ENCODE measurements around the gene MAGI1.

DNA sequence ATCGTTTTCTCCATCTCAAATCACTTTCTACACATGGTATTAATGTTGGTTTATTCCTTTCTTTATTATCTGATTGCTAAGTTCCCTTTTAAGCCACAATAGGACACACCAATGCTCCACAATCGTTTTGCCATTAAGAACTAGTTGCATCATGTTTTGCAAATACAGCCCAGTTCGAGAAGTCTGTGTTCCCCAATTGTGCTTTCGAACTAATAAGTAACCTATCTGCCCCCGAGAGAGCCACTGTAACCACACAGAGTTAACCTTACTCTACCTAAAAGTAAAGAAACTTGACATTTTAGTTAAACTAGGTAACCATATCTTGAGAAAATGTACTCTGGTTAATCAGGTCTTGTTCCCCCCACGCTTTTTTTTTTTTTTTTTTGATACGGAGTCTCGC is 39.1 kb downstream of the MAGI1 start:
- TF ChIP-seq, protein P1, sequence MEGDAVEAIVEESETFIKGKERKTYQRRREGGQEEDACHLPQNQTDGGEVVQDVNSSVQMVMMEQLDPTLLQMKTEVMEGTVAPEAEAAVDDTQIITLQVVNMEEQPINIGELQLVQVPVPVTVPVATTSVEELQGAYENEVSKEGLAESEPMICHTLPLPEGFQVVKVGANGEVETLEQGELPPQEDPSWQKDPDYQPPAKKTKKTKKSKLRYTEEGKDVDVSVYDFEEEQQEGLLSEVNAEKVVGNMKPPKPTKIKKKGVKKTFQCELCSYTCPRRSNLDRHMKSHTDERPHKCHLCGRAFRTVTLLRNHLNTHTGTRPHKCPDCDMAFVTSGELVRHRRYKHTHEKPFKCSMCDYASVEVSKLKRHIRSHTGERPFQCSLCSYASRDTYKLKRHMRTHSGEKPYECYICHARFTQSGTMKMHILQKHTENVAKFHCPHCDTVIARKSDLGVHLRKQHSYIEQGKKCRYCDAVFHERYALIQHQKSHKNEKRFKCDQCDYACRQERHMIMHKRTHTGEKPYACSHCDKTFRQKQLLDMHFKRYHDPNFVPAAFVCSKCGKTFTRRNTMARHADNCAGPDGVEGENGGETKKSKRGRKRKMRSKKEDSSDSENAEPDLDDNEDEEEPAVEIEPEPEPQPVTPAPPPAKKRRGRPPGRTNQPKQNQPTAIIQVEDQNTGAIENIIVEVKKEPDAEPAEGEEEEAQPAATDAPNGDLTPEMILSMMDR (IDR thresholded peaks at IDR 0.05; ENCODE audit: insufficient read depth, low read length) = no peak
- TF ChIP-seq, protein P2, sequence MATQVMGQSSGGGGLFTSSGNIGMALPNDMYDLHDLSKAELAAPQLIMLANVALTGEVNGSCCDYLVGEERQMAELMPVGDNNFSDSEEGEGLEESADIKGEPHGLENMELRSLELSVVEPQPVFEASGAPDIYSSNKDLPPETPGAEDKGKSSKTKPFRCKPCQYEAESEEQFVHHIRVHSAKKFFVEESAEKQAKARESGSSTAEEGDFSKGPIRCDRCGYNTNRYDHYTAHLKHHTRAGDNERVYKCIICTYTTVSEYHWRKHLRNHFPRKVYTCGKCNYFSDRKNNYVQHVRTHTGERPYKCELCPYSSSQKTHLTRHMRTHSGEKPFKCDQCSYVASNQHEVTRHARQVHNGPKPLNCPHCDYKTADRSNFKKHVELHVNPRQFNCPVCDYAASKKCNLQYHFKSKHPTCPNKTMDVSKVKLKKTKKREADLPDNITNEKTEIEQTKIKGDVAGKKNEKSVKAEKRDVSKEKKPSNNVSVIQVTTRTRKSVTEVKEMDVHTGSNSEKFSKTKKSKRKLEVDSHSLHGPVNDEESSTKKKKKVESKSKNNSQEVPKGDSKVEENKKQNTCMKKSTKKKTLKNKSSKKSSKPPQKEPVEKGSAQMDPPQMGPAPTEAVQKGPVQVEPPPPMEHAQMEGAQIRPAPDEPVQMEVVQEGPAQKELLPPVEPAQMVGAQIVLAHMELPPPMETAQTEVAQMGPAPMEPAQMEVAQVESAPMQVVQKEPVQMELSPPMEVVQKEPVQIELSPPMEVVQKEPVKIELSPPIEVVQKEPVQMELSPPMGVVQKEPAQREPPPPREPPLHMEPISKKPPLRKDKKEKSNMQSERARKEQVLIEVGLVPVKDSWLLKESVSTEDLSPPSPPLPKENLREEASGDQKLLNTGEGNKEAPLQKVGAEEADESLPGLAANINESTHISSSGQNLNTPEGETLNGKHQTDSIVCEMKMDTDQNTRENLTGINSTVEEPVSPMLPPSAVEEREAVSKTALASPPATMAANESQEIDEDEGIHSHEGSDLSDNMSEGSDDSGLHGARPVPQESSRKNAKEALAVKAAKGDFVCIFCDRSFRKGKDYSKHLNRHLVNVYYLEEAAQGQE (IDR thresholded peaks at IDR 0.05; ENCODE audit: insufficient replicate concordance, low read depth) = no peak

All from HL-60 (cell line).